ENCODE results near the gene ATP6V1G3.

The ATP6V1G3 gene

GRCh38 chr1:198549866-198550265 lies 9.4 kb upstream of the ATP6V1G3 start:
- no peaks in the 10 kb centered on the region for H3K36me3 ChIP-seq
- H3K9me3 ChIP-seq: no peaks in the 10 kb centered on the region
- TF ChIP-seq CTCF (IDR thresholded peaks at IDR 0.05): no peak
- H3K4me3 ChIP-seq (ENCODE audit: low read depth in 1 of 2, low read length in 1 of 2): no peak overlapping the region
- H3K4me1 ChIP-seq (ENCODE audit: control insufficient read depth in 1 of 2, insufficient read depth in 1 of 2, low read depth in 1 of 2, low read length in 1 of 2): peaks cover 0 to 1% of the 10 kb centered on the region in 2 experiments
- no peak overlapping the region for H3K27ac ChIP-seq
- no peaks in the 10 kb centered on the region for H3K27me3 ChIP-seq

GRCh38 chr1:198548890-198549289 lies 8.4 kb upstream of the ATP6V1G3 start:
- no peak overlapping the region for H3K27ac ChIP-seq
- H3K4me1 ChIP-seq (ENCODE audit: control insufficient read depth in 1 of 2, insufficient read depth in 1 of 2, low read depth in 1 of 2, low read length in 1 of 2): no peaks in the 10 kb centered on the region
- no peak overlapping the region for H3K4me3 ChIP-seq (ENCODE audit: low read depth in 1 of 2, low read length in 1 of 2)
- H3K9me3 ChIP-seq: no peaks in the 10 kb centered on the region
- H3K27me3 ChIP-seq: no peaks in the 10 kb centered on the region
- no peak for TF ChIP-seq CTCF (IDR thresholded peaks at IDR 0.05)
- no peaks in the 10 kb centered on the region for H3K36me3 ChIP-seq

- no peak overlapping the region for H3K4me3 ChIP-seq (ENCODE audit: low read depth in 1 of 2, low read length in 1 of 2)
- no peaks in the 10 kb centered on the region for H3K9me3 ChIP-seq
- no peaks in the 10 kb centered on the region for H3K36me3 ChIP-seq
- no peak overlapping the region for H3K27ac ChIP-seq
- no peak for TF ChIP-seq CTCF (IDR thresholded peaks at IDR 0.05)
- no peaks in the 10 kb centered on the region for H3K27me3 ChIP-seq
- H3K4me1 ChIP-seq (ENCODE audit: control insufficient read depth in 1 of 2, insufficient read depth in 1 of 2, low read depth in 1 of 2, low read length in 1 of 2): no peaks in the 10 kb centered on the region
Observed at GRCh38 chr1:198545156-198545555, 4.7 kb upstream of the ATP6V1G3 start.

- H3K9me3 ChIP-seq: no peaks in the 10 kb centered on the region
- no peak overlapping the region for H3K27ac ChIP-seq
- no peak for TF ChIP-seq CTCF (IDR thresholded peaks at IDR 0.05)
- no peaks in the 10 kb centered on the region for H3K36me3 ChIP-seq
- H3K4me1 ChIP-seq (ENCODE audit: control insufficient read depth in 1 of 2, insufficient read depth in 1 of 2, low read depth in 1 of 2, low read length in 1 of 2): no peaks in the 10 kb centered on the region
- H3K4me3 ChIP-seq (ENCODE audit: low read depth in 1 of 2, low read length in 1 of 2): no peak overlapping the region
- no peaks in the 10 kb centered on the region for H3K27me3 ChIP-seq
Observed at GRCh38 chr1:198544265-198544664, 3.8 kb upstream of the ATP6V1G3 start.

GRCh38 chr1:198543670-198544260 lies 3.3 kb upstream of the ATP6V1G3 start:
- no peak overlapping the region for H3K4me3 ChIP-seq (ENCODE audit: low read depth in 1 of 2, low read length in 1 of 2)
- no peak for TF ChIP-seq CTCF (IDR thresholded peaks at IDR 0.05)
- H3K4me1 ChIP-seq (ENCODE audit: control insufficient read depth in 1 of 2, insufficient read depth in 1 of 2, low read depth in 1 of 2, low read length in 1 of 2): peaks cover 0 to 3% of the 10 kb centered on the region in 2 experiments
- H3K9me3 ChIP-seq: no peaks in the 10 kb centered on the region
- H3K27ac ChIP-seq: no peak overlapping the region
- H3K27me3 ChIP-seq: no peaks in the 10 kb centered on the region
- no peaks in the 10 kb centered on the region for H3K36me3 ChIP-seq

GRCh38 chr1:198542632-198543031 lies 2.2 kb upstream of the ATP6V1G3 start:
- no peak for TF ChIP-seq CTCF (IDR thresholded peaks at IDR 0.05)
- Histone ChIP-seq H3K27ac (no peak overlapping the region), H3K36me3 (no peaks in the 10 kb centered on the region), H3K4me1 (ENCODE audit: control insufficient read depth in 1 of 2, insufficient read depth in 1 of 2, low read depth in 1 of 2, low read length in 1 of 2) (peaks cover 0 to 3% of the 10 kb centered on the region in 2 experiments), H3K9me3 (no peaks in the 10 kb centered on the region), H3K4me3 (ENCODE audit: low read depth in 1 of 2, low read length in 1 of 2) (no peak overlapping the region), H3K27me3 (no peaks in the 10 kb centered on the region)
